Fibroblast of lung (primary cell): Measurements from ENCODE around the gene ADAP1. TPM values are rescaled to one million over a fixed set of nuclear protein-coding genes. Genes with fewer than 3 reads are reported as not detected.

ENCODE experiments used
- DNase-seq, 2 donors: peaks; one replicate each; pipeline versions ENCODE4 v3.0.0 to v3.0.0-alpha.2; 2010; ENCODE audit warnings: low read depth in 2 of 2
- H2AFZ ChIP-seq: 2 replicates; pipeline ENCODE4 v1.5.1; 2012; ENCODE audit warnings: low read length, control low read depth, inconsistent platforms
- H3K27ac ChIP-seq: 2 replicates; pipeline ENCODE4 v1.5.1; 2011; ENCODE audit warnings: low read length, control low read depth; ENCODE audit not compliant: insufficient read depth
- H3K27me3 ChIP-seq: 2 replicates; pipeline ENCODE4 v1.5.1; 2011; ENCODE audit warnings: mild to moderate bottlenecking, low read length; ENCODE audit not compliant: control insufficient read depth, insufficient read depth
- H3K36me3 ChIP-seq: 2 replicates; pipeline ENCODE4 v1.5.1; 2011; ENCODE audit warnings: low read length; ENCODE audit not compliant: control insufficient read depth, insufficient read depth
- H3K4me1 ChIP-seq: 2 replicates; pipeline ENCODE4 v1.5.1; 2011; ENCODE audit warnings: low read length; ENCODE audit not compliant: control insufficient read depth, insufficient read depth; ENCODE audit errors: extremely low read depth
- H3K4me2 ChIP-seq: 2 replicates; pipeline ENCODE4 v1.5.1; 2011; ENCODE audit warnings: low read length, control low read depth; ENCODE audit not compliant: insufficient read depth; ENCODE audit errors: extremely low read depth
- H3K4me3 ChIP-seq, 4 experiments: fragments of 200-600 bp in 1 of 4; sonication (generic) in 1 of 4; replicated peaks in 1 of 4; 2 replicates each; pipeline ENCODE4 v1.5.1; 2011 to 2016; ENCODE audit warnings: low read length in 4 of 4, low read depth in 3 of 4, mild to moderate bottlenecking in 3 of 4, control low read depth in 2 of 4, inconsistent platforms in 1 of 4, mixed read lengths in 1 of 4; ENCODE audit not compliant: insufficient read depth in 1 of 4; ENCODE audit errors: control extremely low read depth in 1 of 4
- H3K79me2 ChIP-seq: 2 replicates; pipeline ENCODE4 v1.5.1; 2012; ENCODE audit warnings: mild to moderate bottlenecking, low read length, inconsistent platforms; ENCODE audit not compliant: control insufficient read depth, insufficient read depth
- H3K9ac ChIP-seq: 2 replicates; pipeline ENCODE4 v1.5.1; 2011; ENCODE audit warnings: mild to moderate bottlenecking, low read length, control low read depth; ENCODE audit not compliant: insufficient read depth
- H3K9me3 ChIP-seq: 2 replicates; pipeline ENCODE4 v1.5.1; 2012; ENCODE audit warnings: low read depth, low read length; ENCODE audit not compliant: control insufficient read depth, insufficient read depth
- H4K20me1 ChIP-seq: 2 replicates; pipeline ENCODE4 v1.5.1; 2011; ENCODE audit warnings: low read length; ENCODE audit not compliant: control insufficient read depth, insufficient read depth; ENCODE audit errors: extremely low read depth
- EZH2 ChIP-seq: IDR thresholded peaks from 2 replicates; pipeline ENCODE4 v1.5.1; 2012; ENCODE audit warnings: low read length, control low read depth, mild to moderate bottlenecking; ENCODE audit errors: missing control alignments
- polyA plus RNA-seq, 2 donors: library from polyadenylated mRNA; depleted of rRNA in 1 of 2; stranded (reverse) in 1 of 2; unstranded in 1 of 2; fragments of >200 nt; gene quantifications; 2 replicates each; pipeline ENCODE4 v1.2.1, GENCODE V29; 2011 to 2012; ENCODE audit warnings: missing spikeins in 1 of 2
- total RNA-seq: library from RNA; depleted of rRNA; stranded (reverse); fragments of >200 nt; gene quantifications from 2 replicates; pipeline ENCODE4 v1.2.1, GENCODE V29; 2014
- TF ChIP-seq, protein P1 (sequence below), 2 donors: IDR thresholded peaks in 1 of 2; conservative IDR thresholded peaks in 1 of 2; 1 replicate in 1 of 2; 2 replicates in 1 of 2; pipeline ENCODE4 v1.5.1; 2011 to 2012; ENCODE audit warnings: low read length in 2 of 2, control low read depth in 1 of 2, inconsistent platforms in 1 of 2, low read depth in 1 of 2, mild to moderate bottlenecking in 1 of 2

Gene ADAP1
- total and polyA plus RNA-seq, 2 donors (not counting 1 experiment from before 2014, with no cell fraction given), result 1.1 to 2.3 TPM

DNA sequence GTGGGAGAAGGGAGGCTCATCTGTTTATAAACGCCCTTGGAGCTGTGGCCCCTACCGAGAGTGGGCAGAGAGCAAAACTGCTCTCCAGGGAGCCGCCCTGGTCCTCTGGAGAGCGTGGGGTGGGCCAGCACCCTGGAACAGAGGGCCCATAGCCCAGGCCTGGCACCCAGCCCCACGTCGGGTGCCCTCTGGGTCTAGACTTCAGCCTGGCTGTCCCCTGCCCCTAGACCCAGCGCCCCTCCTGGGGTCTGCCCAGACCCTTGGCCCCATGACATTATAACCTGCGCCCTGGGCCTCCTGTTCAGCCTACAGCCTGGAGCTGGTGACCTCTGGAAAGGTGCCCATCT is 53.5 kb downstream of the ADAP1 start:
- peaks cover 9% of the 10 kb centered on the region for H3K4me1 ChIP-seq
- no peak overlapping the region for H3K27ac ChIP-seq

DNA sequence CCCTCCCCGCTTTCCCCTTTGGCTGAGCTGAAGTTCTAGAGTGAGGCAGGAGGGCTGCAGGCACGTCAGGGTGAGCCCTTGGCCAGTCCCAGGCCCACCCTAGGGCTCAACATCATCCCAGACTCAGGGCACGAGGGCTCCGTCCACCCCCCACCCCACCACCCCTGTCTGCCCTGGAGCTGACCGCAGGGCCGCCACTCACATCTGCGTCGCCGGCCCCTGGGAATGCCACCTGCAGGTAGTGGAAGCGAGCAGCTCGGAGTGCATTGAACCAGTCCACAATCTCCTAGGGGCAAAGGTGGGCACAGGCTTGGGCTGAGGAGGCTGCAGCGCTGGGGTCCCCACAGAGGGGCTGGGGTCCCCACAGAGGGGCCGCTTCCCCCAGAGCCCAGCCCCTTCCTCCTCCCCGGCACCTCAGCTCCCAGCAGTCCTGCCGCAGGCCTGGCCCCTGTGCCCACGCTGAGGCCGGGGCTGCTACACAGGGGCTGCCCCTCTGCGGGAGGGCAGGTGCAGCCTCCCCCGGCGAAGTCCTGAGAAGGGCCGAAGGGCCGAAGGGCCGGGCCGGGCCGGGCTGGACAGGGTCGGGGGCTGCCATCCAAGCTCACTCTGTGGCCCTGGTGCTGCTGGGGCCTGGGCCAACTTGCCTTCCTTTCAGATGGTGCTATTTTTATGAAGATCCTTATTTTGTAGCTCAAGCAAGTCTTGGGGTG is 54.0 kb downstream of the ADAP1 start:
- Histone ChIP-seq H3K79me2 (no peaks in the 10 kb centered on the region), H3K9ac (no peak overlapping the region), H3K4me3 (no peak overlapping the region), H3K4me2 (no peak overlapping the region), H3K9me3 (no peaks in the 10 kb centered on the region), H3K36me3 (peaks cover 11% of the 10 kb centered on the region), H3K27me3 (peaks cover 4% of the 10 kb centered on the region), H4K20me1 (no peaks in the 10 kb centered on the region), H2AFZ (no peak overlapping the region), H3K27ac (no peak overlapping the region), H3K4me1 (peaks cover 9% of the 10 kb centered on the region)
- no peak for DNase-seq
- TF ChIP-seq, protein P1, sequence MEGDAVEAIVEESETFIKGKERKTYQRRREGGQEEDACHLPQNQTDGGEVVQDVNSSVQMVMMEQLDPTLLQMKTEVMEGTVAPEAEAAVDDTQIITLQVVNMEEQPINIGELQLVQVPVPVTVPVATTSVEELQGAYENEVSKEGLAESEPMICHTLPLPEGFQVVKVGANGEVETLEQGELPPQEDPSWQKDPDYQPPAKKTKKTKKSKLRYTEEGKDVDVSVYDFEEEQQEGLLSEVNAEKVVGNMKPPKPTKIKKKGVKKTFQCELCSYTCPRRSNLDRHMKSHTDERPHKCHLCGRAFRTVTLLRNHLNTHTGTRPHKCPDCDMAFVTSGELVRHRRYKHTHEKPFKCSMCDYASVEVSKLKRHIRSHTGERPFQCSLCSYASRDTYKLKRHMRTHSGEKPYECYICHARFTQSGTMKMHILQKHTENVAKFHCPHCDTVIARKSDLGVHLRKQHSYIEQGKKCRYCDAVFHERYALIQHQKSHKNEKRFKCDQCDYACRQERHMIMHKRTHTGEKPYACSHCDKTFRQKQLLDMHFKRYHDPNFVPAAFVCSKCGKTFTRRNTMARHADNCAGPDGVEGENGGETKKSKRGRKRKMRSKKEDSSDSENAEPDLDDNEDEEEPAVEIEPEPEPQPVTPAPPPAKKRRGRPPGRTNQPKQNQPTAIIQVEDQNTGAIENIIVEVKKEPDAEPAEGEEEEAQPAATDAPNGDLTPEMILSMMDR (conservative IDR thresholded peaks at IDR 0.05 in 1 of 2, IDR thresholded peaks at IDR 0.05 in 1 of 2; ENCODE audit: low read depth in 1 of 2, low read length in 2 of 2), result no peak
- no peak for TF ChIP-seq EZH2

More for the DNA sequence above, 53.5 kb downstream of the ADAP1 start:
- Histone ChIP-seq H3K79me2 (no peaks in the 10 kb centered on the region), H3K4me3 (no peak overlapping the region), H3K36me3 (peaks cover 8% of the 10 kb centered on the region), H3K4me2 (no peak overlapping the region), H2AFZ (peak overlapping the region; percentile 30), H3K9ac (no peak overlapping the region), H4K20me1 (no peaks in the 10 kb centered on the region), H3K9me3 (no peaks in the 10 kb centered on the region), H3K27me3 (peaks cover 5% of the 10 kb centered on the region)
- TF ChIP-seq, protein P1 (conservative IDR thresholded peaks at IDR 0.05 in 1 of 2, IDR thresholded peaks at IDR 0.05 in 1 of 2; ENCODE audit: low read depth in 1 of 2, low read length in 2 of 2), result no peak
- TF ChIP-seq EZH2, result no peak
- DNase-seq, result no peak

DNA sequence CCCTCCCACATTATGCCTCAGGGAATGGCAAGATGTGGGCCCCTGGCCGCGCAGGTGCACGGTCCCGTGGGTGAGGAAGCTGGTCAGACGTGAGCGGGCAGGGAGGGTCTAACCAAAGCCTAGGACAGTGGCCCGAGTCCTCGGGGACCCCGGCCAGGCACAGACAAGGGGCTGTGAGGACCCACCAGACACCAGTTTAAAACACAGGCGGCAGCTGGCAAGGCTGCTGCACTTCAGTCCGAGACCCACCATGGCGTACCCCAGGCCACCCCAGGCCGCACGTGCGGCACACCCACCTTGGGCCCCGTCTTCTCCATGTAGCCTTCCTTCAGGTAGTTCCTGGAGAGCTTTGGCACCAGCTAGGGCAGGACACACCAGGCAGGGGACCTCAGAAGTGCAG is 54.7 kb downstream of the ADAP1 start:
- H3K9me3 ChIP-seq, result no peaks in the 10 kb centered on the region
- peaks cover 16% of the 10 kb centered on the region for H3K36me3 ChIP-seq
- no peak overlapping the region for H3K9ac ChIP-seq
- no peaks in the 10 kb centered on the region for H3K79me2 ChIP-seq
- no peak for TF ChIP-seq EZH2
- TF ChIP-seq, protein P1 (conservative IDR thresholded peaks at IDR 0.05 in 1 of 2, IDR thresholded peaks at IDR 0.05 in 1 of 2; ENCODE audit: low read depth in 1 of 2, low read length in 2 of 2), result no peak
- no peak overlapping the region for H2AFZ ChIP-seq
- H3K27me3 ChIP-seq, result no peaks in the 10 kb centered on the region
- H3K4me3 ChIP-seq, result no peak overlapping the region
- no peaks in the 10 kb centered on the region for H4K20me1 ChIP-seq
- H3K27ac ChIP-seq, result no peak overlapping the region
- no peak overlapping the region for H3K4me2 ChIP-seq
- peaks cover 9% of the 10 kb centered on the region for H3K4me1 ChIP-seq
- no peak for DNase-seq
